ENCODE results near the gene PRRG2.

GRCh38 chr19:49594157-49594992 lies 13.3 kb downstream of the PRRG2 start:
- no peak for TF ChIP-seq MAX (IDR thresholded peaks at IDR 0.05; ENCODE audit: low read depth)
- TF ChIP-seq EP300 (IDR thresholded peaks at IDR 0.05; ENCODE audit: borderline replicate concordance in 1 of 2, low read depth in 1 of 2, low read length in 1 of 2) = no peak
- TF ChIP-seq, protein P1, sequence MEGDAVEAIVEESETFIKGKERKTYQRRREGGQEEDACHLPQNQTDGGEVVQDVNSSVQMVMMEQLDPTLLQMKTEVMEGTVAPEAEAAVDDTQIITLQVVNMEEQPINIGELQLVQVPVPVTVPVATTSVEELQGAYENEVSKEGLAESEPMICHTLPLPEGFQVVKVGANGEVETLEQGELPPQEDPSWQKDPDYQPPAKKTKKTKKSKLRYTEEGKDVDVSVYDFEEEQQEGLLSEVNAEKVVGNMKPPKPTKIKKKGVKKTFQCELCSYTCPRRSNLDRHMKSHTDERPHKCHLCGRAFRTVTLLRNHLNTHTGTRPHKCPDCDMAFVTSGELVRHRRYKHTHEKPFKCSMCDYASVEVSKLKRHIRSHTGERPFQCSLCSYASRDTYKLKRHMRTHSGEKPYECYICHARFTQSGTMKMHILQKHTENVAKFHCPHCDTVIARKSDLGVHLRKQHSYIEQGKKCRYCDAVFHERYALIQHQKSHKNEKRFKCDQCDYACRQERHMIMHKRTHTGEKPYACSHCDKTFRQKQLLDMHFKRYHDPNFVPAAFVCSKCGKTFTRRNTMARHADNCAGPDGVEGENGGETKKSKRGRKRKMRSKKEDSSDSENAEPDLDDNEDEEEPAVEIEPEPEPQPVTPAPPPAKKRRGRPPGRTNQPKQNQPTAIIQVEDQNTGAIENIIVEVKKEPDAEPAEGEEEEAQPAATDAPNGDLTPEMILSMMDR (IDR thresholded peaks at IDR 0.05) = no peak
- TF ChIP-seq ELF1 (IDR thresholded peaks at IDR 0.05) = no peak
- TF ChIP-seq, protein P2, sequence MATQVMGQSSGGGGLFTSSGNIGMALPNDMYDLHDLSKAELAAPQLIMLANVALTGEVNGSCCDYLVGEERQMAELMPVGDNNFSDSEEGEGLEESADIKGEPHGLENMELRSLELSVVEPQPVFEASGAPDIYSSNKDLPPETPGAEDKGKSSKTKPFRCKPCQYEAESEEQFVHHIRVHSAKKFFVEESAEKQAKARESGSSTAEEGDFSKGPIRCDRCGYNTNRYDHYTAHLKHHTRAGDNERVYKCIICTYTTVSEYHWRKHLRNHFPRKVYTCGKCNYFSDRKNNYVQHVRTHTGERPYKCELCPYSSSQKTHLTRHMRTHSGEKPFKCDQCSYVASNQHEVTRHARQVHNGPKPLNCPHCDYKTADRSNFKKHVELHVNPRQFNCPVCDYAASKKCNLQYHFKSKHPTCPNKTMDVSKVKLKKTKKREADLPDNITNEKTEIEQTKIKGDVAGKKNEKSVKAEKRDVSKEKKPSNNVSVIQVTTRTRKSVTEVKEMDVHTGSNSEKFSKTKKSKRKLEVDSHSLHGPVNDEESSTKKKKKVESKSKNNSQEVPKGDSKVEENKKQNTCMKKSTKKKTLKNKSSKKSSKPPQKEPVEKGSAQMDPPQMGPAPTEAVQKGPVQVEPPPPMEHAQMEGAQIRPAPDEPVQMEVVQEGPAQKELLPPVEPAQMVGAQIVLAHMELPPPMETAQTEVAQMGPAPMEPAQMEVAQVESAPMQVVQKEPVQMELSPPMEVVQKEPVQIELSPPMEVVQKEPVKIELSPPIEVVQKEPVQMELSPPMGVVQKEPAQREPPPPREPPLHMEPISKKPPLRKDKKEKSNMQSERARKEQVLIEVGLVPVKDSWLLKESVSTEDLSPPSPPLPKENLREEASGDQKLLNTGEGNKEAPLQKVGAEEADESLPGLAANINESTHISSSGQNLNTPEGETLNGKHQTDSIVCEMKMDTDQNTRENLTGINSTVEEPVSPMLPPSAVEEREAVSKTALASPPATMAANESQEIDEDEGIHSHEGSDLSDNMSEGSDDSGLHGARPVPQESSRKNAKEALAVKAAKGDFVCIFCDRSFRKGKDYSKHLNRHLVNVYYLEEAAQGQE (IDR thresholded peaks at IDR 0.05; ENCODE audit: low read depth, low read length) = no peak
- no peak for TF ChIP-seq EZH2phosphoT487 (IDR thresholded peaks at IDR 0.05; ENCODE audit: borderline replicate concordance, low read depth)
- TF ChIP-seq MXI1 (IDR thresholded peaks at IDR 0.05; ENCODE audit: low read depth, low read length) = no peak
- TF ChIP-seq SIN3A (IDR thresholded peaks at IDR 0.05; ENCODE audit: borderline replicate concordance, low read depth, low read length) = no peak
- no peak for TF ChIP-seq RAD21 (IDR thresholded peaks at IDR 0.05; ENCODE audit: low read length)
- TF ChIP-seq TCF12 (IDR thresholded peaks at IDR 0.05) = no peak
- TF ChIP-seq POLR2AphosphoS5 (IDR thresholded peaks at IDR 0.05; ENCODE audit: low read depth, low read length) = no peak
- no peak for TF ChIP-seq RFX5 (IDR thresholded peaks at IDR 0.05; ENCODE audit: low read length)

Data from SK-N-SH (cell line).